HepG2 (cell line): ENCODE measurements around the gene GADD45A. TPM values are rescaled to one million over a fixed set of nuclear protein-coding genes. Genes with fewer than 3 reads are reported as not detected.

Source experiments
- BORCS8-MEF2B ChIP-seq: sonication (generic); formaldehyde crosslinking; IDR thresholded peaks from 2 replicates; pipeline ENCODE4 v1.8.0; 2022; ENCODE audit warnings: mild to moderate bottlenecking, missing genetic modification reagents
- FOXJ3 ChIP-seq: sonication (generic); formaldehyde crosslinking; IDR thresholded peaks from 2 replicates; pipeline ENCODE4 v1.4.0; 2020; ENCODE audit warnings: missing genetic modification reagents, mild to moderate bottlenecking, borderline replicate concordance
- GPBP1L1 ChIP-seq: sonication (generic); formaldehyde crosslinking; IDR thresholded peaks from 2 replicates; pipeline ENCODE4 v1.5.0; 2020; ENCODE audit warnings: mild to moderate bottlenecking, missing genetic modification reagents
- GPN1 ChIP-seq: sonication (generic); formaldehyde crosslinking; IDR thresholded peaks from 2 replicates; pipeline ENCODE4 v1.5.1; 2020; ENCODE audit warnings: missing genetic modification reagents, borderline replicate concordance
- GRHL1 ChIP-seq: sonication (generic); formaldehyde crosslinking; conservative IDR thresholded peaks from 2 replicates; pipeline ENCODE4 v1.8.0; 2022; ENCODE audit warnings: missing genetic modification reagents
- ISX ChIP-seq: sonication (generic); formaldehyde crosslinking; conservative IDR thresholded peaks from 2 replicates; pipeline ENCODE4 v1.5.0; 2020; ENCODE audit warnings: missing genetic modification reagents
- KLF6 ChIP-seq: IDR thresholded peaks from 2 replicates; pipeline ENCODE4 v1.8.0; 2016; ENCODE audit warnings: missing biosample characterization, missing genetic modification reagents
- REST ChIP-seq, 2 experiments: IDR thresholded peaks; 2 replicates each; pipeline ENCODE4 v1.6.1; 2011 to 2012; ENCODE audit warnings: low read length in 2 of 2, borderline replicate concordance in 1 of 2, low read depth in 1 of 2, mild to moderate bottlenecking in 1 of 2, moderate library complexity in 1 of 2
- SAFB2 ChIP-seq: sonication (generic); formaldehyde crosslinking; IDR thresholded peaks from 2 replicates; pipeline ENCODE4 v1.5.1; 2020; ENCODE audit warnings: missing genetic modification reagents, low read depth, mild to moderate bottlenecking, borderline replicate concordance
- SOX13 ChIP-seq, 3 experiments: fragments of 450-650 bp in 1 of 3; sonication (generic) in 1 of 3; formaldehyde crosslinking in 1 of 3; IDR thresholded peaks in 2 of 3; conservative IDR thresholded peaks in 1 of 3; 2 replicates each; pipeline versions ENCODE4 v1.5.0 to v1.6.1; 2016 to 2020; ENCODE audit warnings: antibody characterized with exemption in 1 of 3, mild to moderate bottlenecking in 1 of 3, missing compliant biosample characterization in 1 of 3, missing genetic modification reagents in 1 of 3, moderate library complexity in 1 of 3
- TOE1 ChIP-seq: sonication (generic); formaldehyde crosslinking; IDR thresholded peaks from 2 replicates; pipeline ENCODE4 v1.4.0; 2020; ENCODE audit warnings: mild to moderate bottlenecking, missing genetic modification reagents
- ZFP91 ChIP-seq: sonication (generic); formaldehyde crosslinking; IDR thresholded peaks from 2 replicates; pipeline ENCODE4 v1.9.0; 2022; ENCODE audit warnings: missing genetic modification reagents, mild to moderate bottlenecking, borderline replicate concordance
- ZNF143 ChIP-seq: sonication (generic); formaldehyde crosslinking; IDR thresholded peaks from 2 replicates; pipeline ENCODE4 v1.4.0; 2020; ENCODE audit warnings: missing genetic modification reagents
- ZNF264 ChIP-seq: sonication (generic); formaldehyde crosslinking; IDR thresholded peaks from 2 replicates; pipeline ENCODE4 v1.4.0; 2020; ENCODE audit warnings: missing genetic modification reagents
- ZNF296 ChIP-seq: sonication (generic); formaldehyde crosslinking; conservative IDR thresholded peaks from 2 replicates; pipeline ENCODE4 v1.5.0; 2020; ENCODE audit warnings: mild to moderate bottlenecking, missing genetic modification reagents
- ZNF382 ChIP-seq: sonication (generic); formaldehyde crosslinking; IDR thresholded peaks from 2 replicates; pipeline ENCODE4 v1.5.0; 2020; ENCODE audit warnings: missing genetic modification reagents, mild to moderate bottlenecking, borderline replicate concordance
- ZNF569 ChIP-seq: sonication (generic); formaldehyde crosslinking; IDR thresholded peaks from 2 replicates; pipeline ENCODE4 v1.5.0; 2020; ENCODE audit warnings: mild to moderate bottlenecking, missing genetic modification reagents, moderate library complexity, borderline replicate concordance
- polyA plus RNA-seq, 8 experiments: library from polyadenylated mRNA; depleted of rRNA in 3 of 8; stranded (reverse) in 7 of 8; unstranded in 1 of 8; fragments of >200 nt; fragmentation: Illumina TruSeq in 4 of 8; extraction: Trizol in 4 of 8; gene quantifications; 2 replicates each; pipeline versions ENCODE4 v1.2.1 to v1.2.3, GENCODE V29; 2011 to 2016; ENCODE audit warnings: low read depth in 4 of 8, missing spikeins in 1 of 8, mixed read lengths in 1 of 8; ENCODE audit not compliant: insufficient read depth in 1 of 8
- total RNA-seq, 5 experiments: library from RNA; depleted of rRNA; stranded (reverse); fragments of >200 nt; fragmentation: Illumina TruSeq; extraction: Trizol; gene quantifications; 2 replicates each; pipeline ENCODE4 v1.2.3, GENCODE V29; 2016; ENCODE audit warnings: low read depth in 1 of 5

The GADD45A gene
- total and polyA plus RNA-seq, 2 of the 13 experiments (the other 11 are each of a cell fraction or from before 2014, with no cell fraction given) = 33.2 to 46.2 TPM

- TF ChIP-seq REST (IDR thresholded peaks at IDR 0.05; ENCODE audit: borderline replicate concordance in 1 of 2, low read depth in 1 of 2, low read length in 2 of 2) = peak in 1 of 2 experiments; percentile 43; a peak in 1 of 4 replicates
- no peak for TF ChIP-seq ISX (CRISPR knock-in tag)
- no peak for TF ChIP-seq ZNF569 (CRISPR knock-in tag)
- no peak for TF ChIP-seq GPN1 (CRISPR knock-in tag)
- peak; percentile 67; the same call in 1 of the 2 replicates for TF ChIP-seq ZFP91 (CRISPR knock-in tag)
- TF ChIP-seq SAFB2 = 0 out of 2 replicates have a peak, but pooled peaks have one; percentile 27
- 0 out of 2 replicates have a peak, but pooled peaks have one; percentile 49 for TF ChIP-seq TOE1 (CRISPR knock-in tag)
- TF ChIP-seq ZNF382 = no peak
- TF ChIP-seq SOX13 (IDR thresholded peaks at IDR 0.05) = no peak; the same call in 1 of the 2 replicates
- TF ChIP-seq SOX13 (CRISPR knock-in tag; conservative IDR thresholded peaks at IDR 0.05 in 1 of 2, IDR thresholded peaks at IDR 0.05 in 1 of 2) = peak in 1 of 2 experiments; percentile 62; a peak in 1 of 4 replicates
- TF ChIP-seq ZNF143 = no peak
- no peak for TF ChIP-seq GPBP1L1 (CRISPR knock-in tag)
- TF ChIP-seq BORCS8-MEF2B (CRISPR knock-in tag) = no peak
- TF ChIP-seq GRHL1 (CRISPR knock-in tag) = no peak
- peak; percentile 50; the same call in 1 of the 2 replicates for TF ChIP-seq ZNF264
- 0 out of 2 replicates have a peak, but pooled peaks have one; percentile 15 for TF ChIP-seq FOXJ3 (CRISPR knock-in tag)
- TF ChIP-seq KLF6 (CRISPR knock-in tag) = 0 out of 2 replicates have a peak, but pooled peaks have one; percentile 34
- no peak for TF ChIP-seq ZNF296
These were observed 1.5 kb downstream of the GADD45A start (continued) for GRCh38 chr1:67686267-67687197.
